NCI-H1048 (cell line): ENCODE data around the gene C13orf46.

Source experiments
- DNase-seq: peaks from one replicate; lab custom pipeline; 2025; lab: John Stamatoyannopoulos, UW

The C13orf46 gene

GRCh38 chr13:113954046-113954835, 19.6 kb downstream of the C13orf46 start:
- DNase-seq, result no peak

DNA sequence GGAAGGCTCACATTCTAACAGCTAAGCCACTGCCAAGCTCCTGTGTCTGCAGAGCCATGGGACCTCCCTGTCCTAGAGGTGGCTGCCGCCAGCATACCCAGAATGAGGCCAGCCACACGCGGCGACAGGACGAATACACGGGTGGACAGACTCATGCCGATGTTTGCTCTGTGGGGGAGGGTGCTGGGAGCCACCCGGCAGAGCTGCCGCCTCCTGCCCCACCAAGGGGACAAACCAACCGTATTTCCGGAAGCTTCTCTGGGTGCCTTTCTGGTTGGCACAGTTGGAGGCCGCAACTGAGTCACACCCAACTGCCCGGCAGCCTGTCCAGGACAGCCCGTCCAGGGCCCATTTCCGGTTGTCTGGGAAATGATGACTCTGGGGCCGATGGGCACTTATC, 20.3 kb downstream of the C13orf46 start:
- DNase-seq, result no peak

DNA sequence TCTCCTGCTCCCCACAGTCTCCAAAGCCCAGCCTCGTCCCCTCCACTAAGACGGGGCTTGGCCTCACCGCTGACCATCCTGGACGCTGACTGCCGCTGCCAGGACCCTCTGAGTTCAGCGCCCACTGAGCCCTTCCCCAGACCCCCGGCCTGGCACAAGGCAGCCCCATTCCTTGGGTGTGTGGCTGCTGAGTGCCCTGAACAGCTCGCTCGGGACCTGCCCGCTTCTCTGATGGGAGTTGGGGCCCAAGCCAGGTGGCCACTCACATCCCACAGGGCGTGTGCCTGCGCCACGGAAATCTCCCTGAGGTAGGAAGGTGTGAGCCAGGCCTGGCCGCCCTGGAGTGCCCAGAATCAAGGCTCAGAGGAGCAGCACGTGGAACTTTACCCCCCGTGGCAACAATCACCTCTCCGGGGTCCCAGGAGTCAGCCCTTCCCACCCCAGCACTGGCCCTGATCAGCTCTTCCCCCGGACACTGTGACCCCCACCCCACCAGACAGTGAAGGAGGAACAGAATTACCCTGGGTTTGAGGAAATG, 20.8 kb downstream of the C13orf46 start:
- DNase-seq, result no peak

DNA sequence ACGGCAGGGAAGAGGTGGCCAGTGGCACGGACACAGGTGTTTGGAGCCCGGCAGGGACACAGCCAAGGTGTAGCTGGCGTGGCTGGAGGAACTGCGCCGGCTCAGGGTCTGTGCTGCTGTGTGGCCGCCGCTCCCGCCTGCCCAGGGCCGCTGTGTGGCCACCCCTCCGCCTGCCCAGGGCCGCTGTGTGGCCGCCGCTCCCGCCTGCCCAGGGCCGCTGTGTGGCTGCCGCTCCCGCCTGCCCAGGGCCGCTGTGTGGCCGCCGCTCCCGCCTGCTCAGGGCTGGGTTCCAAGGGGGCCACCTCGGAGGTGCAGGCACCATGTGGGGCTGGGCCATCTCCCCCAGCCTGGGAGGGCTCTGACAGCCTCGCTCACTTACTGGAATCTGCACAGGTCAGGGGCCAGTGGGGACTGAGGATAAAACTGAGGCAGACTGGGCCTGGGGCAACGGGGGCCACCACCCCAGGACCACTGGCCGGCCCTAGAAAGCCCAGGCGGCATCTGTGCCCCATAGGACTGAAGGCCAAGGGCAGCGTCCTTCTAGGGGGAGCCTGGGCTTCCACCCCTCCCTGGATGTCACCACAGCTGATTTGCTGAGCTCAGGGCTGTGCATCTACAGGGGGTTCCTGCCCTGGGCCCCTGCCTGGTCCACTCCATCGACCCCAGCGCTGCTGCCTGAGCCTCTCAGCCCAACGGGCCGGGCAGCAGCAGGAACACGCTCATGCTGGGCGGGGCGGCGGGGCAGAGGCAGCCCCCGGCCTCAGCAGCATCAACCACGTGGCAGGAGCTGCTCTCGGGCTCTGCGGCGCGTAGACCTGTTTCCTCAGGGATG, 21.5 kb downstream of the C13orf46 start:
- DNase-seq, result no peak

GRCh38 chr13:113951246-113951999, 22.5 kb downstream of the C13orf46 start:
- no peak for DNase-seq

DNA sequence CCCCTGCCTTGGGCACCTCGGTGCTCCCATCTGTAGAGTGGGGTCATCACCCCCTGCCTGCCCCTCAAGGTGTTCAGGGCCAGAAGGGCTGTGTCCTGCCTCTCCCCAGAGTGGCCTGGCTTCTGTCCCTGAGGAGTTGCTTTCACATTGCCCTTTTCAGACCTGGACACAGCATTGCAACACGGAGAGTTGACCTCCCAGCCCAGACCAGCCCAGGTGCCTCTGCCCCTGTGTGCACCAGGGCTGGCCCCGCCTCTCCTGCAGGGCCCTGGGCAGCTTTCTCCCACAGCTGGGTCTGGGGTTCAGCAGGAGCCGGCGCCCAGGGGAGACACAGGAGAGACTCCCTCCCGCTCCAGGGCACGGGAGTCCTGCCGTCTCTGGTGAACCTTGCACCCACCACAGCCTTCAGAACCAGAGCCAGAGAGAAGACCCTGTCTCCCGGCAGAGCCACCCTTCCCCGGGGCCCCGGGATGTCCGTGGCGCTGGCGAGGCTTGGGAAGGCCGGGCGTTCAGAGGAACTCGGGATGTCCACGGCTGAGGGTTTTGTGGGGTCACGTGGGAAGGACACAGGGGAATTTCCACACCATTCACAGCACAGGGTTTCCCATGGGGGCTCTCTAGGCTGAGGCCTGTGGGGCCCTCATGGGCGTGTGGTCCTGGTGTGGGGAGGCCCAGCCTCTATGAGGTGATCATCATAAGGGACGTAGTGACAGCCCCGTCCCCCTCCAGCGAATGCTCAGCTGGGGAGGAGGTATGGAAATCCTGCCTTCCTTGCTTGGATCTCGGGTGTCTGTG, 23.2 kb downstream of the C13orf46 start:
- no peak for DNase-seq

GRCh38 chr13:113949546-113949945, 24.3 kb downstream of the C13orf46 start:
- DNase-seq, result no peak

GRCh38 chr13:113948034-113948742, 25.7 kb downstream of the C13orf46 start:
- no peak for DNase-seq

DNA sequence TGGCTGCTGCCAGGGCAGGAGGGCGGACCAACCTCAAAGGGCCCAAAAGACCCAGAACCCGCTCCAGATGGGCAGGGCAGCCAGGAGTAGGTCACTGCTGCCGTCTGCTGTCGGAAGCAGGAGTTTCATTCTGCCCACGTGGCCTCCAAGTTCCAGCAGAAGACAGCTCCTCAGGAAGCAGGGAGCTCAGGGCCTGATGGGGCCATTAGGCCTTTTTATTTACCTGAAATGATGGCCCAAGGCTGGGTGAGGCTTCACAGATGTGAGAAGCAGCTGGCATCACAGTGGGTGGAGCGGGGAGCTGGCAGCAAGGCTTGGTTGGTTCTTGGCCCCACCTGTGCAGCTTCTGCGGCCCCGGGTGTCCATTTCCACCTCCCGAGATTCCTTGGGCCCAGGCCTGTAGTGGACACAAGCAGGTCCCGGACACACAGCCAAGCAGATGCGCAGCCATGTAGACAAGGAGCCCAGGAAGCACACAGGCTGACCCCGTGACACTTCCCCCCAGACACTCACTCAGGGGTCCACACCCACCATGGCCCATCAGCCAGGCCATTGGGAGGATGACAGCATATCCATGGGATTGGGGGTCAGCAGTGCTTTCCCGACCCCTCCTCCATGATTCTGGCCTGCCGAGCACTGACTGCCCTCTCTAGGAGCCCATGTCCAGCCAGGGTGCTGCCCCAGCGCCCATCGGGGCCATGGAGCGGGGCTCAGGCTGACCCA, 26.4 kb downstream of the C13orf46 start:
- DNase-seq, result no peak

- no peak for DNase-seq
Measured at GRCh38 chr13:113946409-113947181, 27.3 kb downstream of the C13orf46 start.

DNA sequence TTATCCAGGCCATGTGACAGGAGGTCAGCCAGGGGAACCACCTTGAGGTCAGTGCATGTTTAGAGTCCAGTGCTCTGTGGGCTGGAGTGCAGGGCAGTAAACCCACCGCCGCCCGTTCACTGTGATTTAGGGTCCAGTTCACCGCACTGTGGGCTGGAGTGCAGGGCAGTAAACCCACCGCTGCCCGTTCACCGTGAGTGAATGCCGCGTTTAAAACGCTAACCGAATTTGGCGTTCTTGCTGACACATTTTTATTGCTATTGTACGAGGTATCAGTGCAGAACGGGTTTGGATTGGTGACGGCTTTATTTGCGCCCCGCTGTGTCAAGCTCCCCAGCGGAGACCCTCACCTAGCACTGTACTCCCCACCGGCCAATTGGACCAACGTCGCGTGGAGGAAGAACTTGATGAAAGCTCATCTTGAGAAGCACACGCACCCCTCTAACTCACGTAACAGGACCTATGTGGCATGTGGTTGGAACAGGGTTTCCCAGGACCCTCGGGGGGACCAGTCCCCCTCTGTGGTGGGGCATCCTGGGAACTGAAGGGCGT, 27.9 kb downstream of the C13orf46 start:
- no peak for DNase-seq

DNA sequence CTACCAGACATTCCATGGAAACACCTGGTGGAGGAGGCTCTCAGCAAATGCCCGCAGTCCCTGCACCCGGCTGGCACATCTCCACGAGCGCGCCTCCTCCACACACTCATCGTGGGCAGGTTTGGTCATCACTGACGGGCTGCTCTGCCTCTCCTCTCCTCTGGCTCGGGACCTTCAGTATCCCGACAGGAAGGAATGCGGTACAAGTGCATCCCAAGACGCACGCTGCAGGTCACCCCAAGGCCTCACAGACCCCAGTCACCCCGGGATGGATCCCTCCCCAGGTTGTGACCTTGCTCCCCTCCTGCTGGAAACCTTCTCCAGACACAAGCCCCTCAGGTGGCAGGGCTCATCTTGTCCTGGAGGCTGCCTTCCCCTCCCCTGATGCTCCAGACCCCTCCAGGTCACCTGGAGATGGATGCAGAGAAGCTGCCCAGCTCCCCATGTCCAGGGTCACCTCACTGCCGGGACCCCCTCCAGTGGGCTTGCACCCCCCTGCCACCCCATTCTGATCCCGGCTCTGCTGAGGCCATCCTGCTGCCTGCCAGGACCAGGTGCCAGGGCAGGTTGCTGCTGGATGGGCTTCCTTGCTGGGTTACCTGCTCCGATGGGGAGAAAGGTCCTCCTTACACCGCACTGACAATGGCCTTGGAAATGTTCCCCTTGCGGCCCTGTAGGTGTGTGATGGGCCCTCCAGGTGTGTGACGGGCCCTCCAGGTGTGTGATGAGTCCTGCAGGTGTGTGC, 29.9 kb downstream of the C13orf46 start:
- DNase-seq, result no peak

GRCh38 chr13:113942591-113943103, 31.2 kb downstream of the C13orf46 start:
- no peak for DNase-seq

GRCh38 chr13:113941571-113942191, 32.2 kb downstream of the C13orf46 start:
- DNase-seq, result no peak

- no peak for DNase-seq
Measured at GRCh38 chr13:113939944-113940297, 34.0 kb downstream of the C13orf46 start.

GRCh38 chr13:113939129-113939943, 34.5 kb downstream of the C13orf46 start:
- no peak for DNase-seq

DNA sequence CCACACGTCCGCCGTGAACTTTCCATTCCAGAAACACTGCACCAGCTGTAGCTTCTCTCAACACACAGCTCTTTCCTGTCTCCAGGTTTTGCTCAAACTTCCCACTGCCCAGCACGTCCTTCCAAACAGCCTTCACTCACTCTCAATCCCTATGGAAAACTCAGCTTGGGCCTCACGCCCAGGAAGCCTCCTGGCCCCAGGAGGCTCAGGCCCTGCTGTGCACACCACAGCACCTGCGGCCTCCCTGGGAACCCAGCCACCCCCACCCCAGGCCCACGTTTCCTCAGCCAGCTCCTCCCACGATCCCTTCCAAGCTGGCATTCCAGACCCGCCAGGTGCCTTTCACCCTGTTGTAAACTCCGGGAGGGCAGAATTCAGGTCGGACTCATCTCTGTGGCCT, 35.2 kb downstream of the C13orf46 start:
- no peak for DNase-seq
